Activated CD8-positive, alpha-beta memory T cell treated with anti-CD3 and anti-CD28 coated beads for 48 hours (primary cell): ENCODE results near the gene MPV17L.
"Not testable (repeated sequence)": the region's sequence is repeated elsewhere in the genome, so short reads cannot be mapped to it uniquely, and the experiment has no call there.

Source experiments
- DNase-seq, 3 experiments: peaks; one replicate each; pipeline ENCODE4 v3.0.0-alpha.2; 2020; ENCODE audit warnings: low read depth in 2 of 3, low spot score in 2 of 3

MPV17L gene

GRCh38 chr16:15407756-15408155 is 12.2 kb downstream of the MPV17L start:
- DNase-seq: not testable (repeated sequence)

GRCh38 chr16:15409476-15409875 is 13.9 kb downstream of the MPV17L start:
- DNase-seq: not testable (repeated sequence)

DNA sequence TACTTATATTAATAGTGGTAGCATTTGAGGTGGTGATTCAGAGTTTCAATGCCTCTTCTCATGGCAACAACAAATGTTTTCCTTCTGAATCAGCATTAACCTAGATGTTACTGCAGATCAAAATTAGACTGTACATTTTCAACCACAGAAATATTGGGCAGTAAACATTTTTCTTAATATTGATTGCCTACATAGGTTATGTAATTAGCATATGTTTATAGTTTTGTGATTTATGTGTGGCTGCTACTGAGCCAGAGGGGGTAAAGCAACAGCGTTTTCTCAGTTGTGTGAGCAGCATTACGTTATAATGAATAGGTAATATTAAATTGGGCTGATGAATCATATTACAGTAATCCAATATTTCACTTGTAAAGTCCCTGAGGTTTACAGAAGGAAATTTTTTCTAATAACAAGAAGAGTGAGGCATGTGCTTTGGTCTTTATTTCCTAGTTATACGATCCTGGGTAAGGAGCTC is 20.0 kb downstream of the MPV17L start:
- no peak for DNase-seq

GRCh38 chr16:15417197-15417596 is 21.6 kb downstream of the MPV17L start:
- no peak for DNase-seq

GRCh38 chr16:15418206-15418605 is 22.7 kb downstream of the MPV17L start:
- no peak for DNase-seq

GRCh38 chr16:15421696-15422095 is 26.1 kb downstream of the MPV17L start:
- DNase-seq: not testable (repeated sequence)

DNA sequence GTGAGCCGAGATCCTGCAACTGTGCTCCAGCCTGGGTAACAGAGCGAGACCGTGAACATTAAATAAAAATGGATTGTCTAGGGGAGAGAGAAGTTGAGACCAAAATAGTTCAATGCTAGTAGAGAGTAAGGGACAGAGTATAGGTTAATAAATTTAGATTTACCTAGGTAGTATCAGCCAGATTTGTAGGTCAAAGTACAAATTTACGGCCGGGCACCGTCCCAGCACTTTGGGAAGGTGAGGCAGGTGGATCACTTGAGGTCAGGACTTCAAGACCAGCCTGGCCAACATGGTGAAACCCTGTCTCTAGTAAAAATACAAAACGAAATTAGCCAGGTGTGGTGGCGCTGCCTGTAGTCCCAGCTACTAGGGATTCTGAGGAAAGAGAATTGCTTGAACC is 26.7 kb downstream of the MPV17L start:
- DNase-seq: no peak

- DNase-seq: no peak
These were observed 30.3 kb downstream of the MPV17L start for GRCh38 chr16:15425861-15426260.

GRCh38 chr16:15426796-15427195 is 31.2 kb downstream of the MPV17L start:
- no peak for DNase-seq

DNA sequence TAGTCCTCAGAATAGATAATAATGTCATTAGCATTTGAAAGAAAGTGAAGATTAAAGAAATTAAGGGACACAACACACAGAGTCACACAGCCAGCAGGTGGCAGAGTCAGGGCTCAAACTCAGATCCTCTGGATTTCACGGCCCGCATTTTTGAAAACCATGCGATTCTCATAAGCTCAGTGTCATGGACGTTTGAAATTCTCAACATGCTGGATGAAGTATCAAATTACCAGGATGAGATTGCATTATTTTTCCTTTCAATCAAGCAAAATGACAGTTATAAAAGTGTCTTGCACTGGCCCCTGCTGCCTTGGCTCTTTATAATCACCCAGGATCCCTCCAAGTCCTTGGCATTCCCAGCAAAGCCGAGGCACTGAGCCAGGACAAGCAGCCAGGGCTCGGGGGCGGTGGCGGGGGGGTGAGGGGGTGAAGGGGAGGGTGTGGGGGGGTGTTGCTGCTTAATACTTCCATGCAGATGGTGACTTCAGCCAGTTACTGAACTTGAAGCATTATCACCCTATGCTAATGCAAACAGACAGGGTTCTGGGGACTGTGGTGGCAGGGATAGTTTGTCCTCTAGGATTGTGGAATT is 32.2 kb downstream of the MPV17L start:
- DNase-seq: no peak

DNA sequence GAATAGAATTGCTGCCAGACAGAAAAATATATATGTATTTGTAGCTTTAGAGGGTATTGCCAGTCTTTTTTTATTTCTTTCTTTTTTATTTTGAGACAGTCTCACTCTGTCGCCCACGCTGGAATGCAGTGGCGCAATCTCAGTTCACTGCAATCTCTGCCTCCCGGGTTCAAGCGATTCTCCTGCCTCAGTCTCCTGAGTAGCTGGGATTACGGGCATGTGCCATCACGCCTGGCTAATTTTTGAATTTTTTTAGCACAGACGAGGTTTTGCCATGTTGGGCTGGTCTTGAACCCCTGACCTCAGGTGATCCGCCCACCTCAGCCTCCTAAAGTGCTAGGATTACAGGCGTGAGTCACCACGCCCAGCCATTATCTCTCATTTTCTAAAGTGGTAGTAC is 35.3 kb downstream of the MPV17L start:
- DNase-seq: not testable (repeated sequence)

DNA sequence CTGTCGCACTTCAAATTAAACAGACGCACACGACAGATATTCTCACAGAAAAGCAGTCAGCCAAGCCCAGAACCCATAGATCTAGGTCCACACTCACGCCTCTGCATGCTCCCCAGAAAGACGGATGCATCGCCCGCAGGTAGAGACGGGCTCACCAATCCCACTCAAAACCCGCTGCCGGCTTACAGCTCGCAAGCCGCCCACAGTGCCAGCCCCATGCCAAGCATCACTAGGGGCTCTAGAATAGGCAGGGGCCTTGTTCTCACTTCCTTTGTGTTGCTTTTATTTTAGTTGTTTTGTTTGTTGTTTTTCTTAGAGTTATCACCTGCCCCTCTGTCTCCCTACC is 38.5 kb downstream of the MPV17L start:
- DNase-seq: no peak

GRCh38 chr16:15434425-15435215 is 39.1 kb downstream of the MPV17L start, which contains the start of gene BMERB1:
Gene BMERB1, plus strand, starts transcription at chr16:15434588. Its CDS starts 66 bp downstream, at chr16:15434654.
- peak; percentile 37 to 55 (median 52) for DNase-seq

- no peak for DNase-seq
These were observed 39.8 kb downstream of the MPV17L start for GRCh38 chr16:15435216-15435864.

GRCh38 chr16:15439102-15439501 is 43.5 kb downstream of the MPV17L start:
- no peak for DNase-seq

DNA sequence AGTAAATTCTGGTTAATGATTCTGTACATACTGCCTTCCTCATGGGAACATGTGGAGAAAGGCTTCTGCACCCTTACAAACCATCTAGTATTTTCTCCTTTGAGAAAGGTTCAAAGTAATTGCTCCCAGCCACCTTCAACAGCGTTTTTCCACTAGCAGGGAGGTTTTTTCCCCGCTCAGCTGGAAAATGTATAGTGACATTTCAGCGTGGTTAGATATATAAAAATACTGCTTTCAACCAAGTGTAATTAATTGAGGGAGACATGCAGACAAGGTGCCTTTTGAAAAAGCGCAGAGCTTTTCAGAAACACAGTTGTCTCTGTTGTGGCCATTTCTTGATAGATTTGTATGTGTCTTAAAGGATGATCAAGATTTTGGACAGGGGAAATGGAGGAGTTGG is 44.0 kb downstream of the MPV17L start:
- DNase-seq: no peak

GRCh38 chr16:15440852-15441251 is 45.3 kb downstream of the MPV17L start:
- no peak for DNase-seq

- not testable (repeated sequence) for DNase-seq
These were observed 46.6 kb downstream of the MPV17L start for GRCh38 chr16:15442140-15442539.

DNA sequence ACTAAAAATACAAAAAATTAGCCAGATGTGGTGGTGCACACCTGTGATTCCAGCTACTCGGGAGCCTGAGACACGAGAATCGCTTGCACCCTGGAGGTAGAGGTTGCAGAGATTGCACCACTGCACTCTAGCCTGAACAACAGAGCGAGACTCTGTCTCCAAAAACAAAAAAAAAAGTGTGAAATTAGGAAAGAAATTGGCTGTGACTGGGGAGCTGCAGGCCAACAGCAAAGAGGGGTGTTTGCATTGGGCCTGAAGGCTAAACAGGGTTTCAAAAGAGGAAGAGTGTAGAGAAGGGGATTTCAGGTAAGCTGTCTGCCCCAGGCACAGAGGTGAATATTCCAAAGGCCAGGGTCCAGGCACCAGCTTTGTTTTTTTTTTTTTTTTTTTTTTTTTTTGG is 48.2 kb downstream of the MPV17L start:
- DNase-seq: no peak

GRCh38 chr16:15444264-15444663 is 48.7 kb downstream of the MPV17L start:
- DNase-seq: no peak

- DNase-seq: no peak
These were observed 49.9 kb downstream of the MPV17L start for GRCh38 chr16:15445450-15445849.

DNA sequence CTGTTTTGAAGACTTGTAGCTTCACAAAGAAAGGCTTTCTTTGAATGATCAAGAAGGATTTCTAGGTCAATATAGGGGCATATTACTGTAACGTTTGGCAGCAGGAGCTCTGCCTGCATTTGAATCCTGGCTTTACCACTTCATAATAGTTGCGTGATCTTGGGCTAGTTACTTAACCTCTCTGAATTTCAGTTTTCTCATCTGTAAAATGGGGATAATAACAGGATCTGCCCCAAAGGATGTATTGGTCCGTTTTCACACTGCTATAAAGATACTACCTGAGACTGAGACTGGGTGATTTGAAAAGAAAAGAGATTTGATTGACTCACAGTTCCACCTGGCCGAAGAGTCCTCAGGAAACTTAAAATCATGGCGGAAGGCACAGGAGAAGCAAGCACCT is 51.3 kb downstream of the MPV17L start:
- DNase-seq: no peak
